Coronary artery (tissue), 2 donors: ENCODE results near the gene TEX261.
A peak's percentile ranks its signal among the peaks of the same experiment; 100 is the strongest.
"Not testable (repeated sequence)": the region's sequence is repeated elsewhere in the genome, so short reads cannot be mapped to it uniquely, and the experiment has no call there.

ENCODE experiments used
- DNase-seq: peaks from one replicate; pipeline ENCODE4 v3.0.0-alpha.2; 2017; ENCODE audit warnings: low spot score
- H3K27ac ChIP-seq, 2 donors: fragments of 200-600 bp; sonication (generic); one replicate each; pipeline ENCODE4 v1.5.1; 2016 to 2019
- H3K4me3 ChIP-seq: fragments of 200-600 bp; sonication (generic); 2 replicates; pipeline ENCODE4 v1.5.1; 2016; ENCODE audit warnings: mild to moderate bottlenecking, moderate library complexity
- TF ChIP-seq, protein P1 (sequence below): fragments of 200-600 bp; sonication (generic); IDR thresholded peaks from one replicate; pipeline ENCODE4 v1.5.1; 2019; ENCODE audit warnings: antibody characterized with exemption

TEX261 gene

GRCh38 chr2:71003396-71003795, 8.7 kb upstream of the TEX261 start:
- TF ChIP-seq, protein P1, sequence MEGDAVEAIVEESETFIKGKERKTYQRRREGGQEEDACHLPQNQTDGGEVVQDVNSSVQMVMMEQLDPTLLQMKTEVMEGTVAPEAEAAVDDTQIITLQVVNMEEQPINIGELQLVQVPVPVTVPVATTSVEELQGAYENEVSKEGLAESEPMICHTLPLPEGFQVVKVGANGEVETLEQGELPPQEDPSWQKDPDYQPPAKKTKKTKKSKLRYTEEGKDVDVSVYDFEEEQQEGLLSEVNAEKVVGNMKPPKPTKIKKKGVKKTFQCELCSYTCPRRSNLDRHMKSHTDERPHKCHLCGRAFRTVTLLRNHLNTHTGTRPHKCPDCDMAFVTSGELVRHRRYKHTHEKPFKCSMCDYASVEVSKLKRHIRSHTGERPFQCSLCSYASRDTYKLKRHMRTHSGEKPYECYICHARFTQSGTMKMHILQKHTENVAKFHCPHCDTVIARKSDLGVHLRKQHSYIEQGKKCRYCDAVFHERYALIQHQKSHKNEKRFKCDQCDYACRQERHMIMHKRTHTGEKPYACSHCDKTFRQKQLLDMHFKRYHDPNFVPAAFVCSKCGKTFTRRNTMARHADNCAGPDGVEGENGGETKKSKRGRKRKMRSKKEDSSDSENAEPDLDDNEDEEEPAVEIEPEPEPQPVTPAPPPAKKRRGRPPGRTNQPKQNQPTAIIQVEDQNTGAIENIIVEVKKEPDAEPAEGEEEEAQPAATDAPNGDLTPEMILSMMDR: no peak
- no peak for DNase-seq
- H3K4me3 ChIP-seq: no peak overlapping the region
- no peak overlapping the region for H3K27ac ChIP-seq

- H3K27ac ChIP-seq: no peak overlapping the region
- TF ChIP-seq, protein P1: no peak
- DNase-seq: no peak
- no peak overlapping the region for H3K4me3 ChIP-seq
These were observed 7.4 kb upstream of the TEX261 start for GRCh38 chr2:71001981-71002570.

DNA sequence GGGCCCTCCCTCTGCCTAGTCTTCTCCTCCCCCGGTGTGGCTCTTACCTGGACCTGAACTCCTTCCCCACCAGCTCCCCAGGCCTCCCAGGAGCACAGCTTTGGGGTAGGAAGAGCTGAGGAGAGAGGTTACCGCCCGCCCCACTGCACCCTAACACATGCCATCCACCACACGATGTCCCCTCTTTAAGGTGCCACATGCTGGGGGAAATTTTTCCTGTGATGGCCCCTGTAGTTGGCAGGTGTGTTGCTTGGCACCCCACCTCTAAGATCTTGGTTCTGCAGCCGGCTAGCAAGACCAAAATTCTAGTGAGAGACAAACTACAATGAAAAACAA, 6.9 kb upstream of the TEX261 start:
- no peak for DNase-seq
- TF ChIP-seq, protein P1: no peak
- no peak overlapping the region for H3K4me3 ChIP-seq
- H3K27ac ChIP-seq: no peak overlapping the region

DNA sequence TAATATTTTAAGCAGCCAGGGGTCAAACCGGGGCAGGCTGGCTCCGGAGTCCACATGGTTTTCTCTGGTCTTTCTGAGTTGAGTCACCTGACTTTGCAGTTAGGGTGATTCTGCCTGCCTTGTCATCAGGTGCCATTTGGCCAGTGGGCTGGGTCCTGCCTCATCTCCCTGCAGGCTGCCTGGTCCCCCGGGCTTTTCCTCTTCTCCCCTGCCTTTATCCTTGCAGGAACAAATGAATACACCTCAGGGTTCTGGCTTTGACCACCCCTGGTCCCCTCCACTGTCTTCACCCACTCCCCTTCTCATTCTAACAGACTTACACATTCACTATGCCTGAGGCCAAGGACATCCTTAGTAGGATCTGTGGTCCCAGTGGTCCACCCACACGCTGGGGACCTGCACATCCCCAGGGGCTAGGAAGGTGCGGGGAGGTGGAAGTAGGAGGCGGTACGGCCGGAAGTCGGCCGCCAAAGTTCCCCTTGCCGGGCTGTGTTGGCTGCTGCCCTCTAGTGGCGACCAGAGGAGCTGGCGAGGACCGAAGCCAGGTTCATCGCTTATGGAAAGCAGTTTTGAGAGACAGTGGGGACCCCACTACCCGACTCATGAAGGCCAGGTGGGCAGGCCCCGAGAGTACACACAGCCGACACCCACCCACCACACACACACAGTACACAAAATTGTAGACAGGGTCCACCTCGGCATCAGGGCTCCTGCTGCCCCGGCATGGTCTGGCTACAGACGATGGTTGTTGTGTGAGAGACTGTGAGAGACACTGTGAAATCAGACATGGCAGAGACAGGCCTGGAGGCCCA, 6.3 kb upstream of the TEX261 start:
- H3K4me3 ChIP-seq: peak overlapping the region; percentile 63
- no peak for DNase-seq
- TF ChIP-seq, protein P1: peak; percentile 88
- H3K27ac ChIP-seq: no peak overlapping the region

GRCh38 chr2:70999931-71000330, 5.3 kb upstream of the TEX261 start:
- H3K4me3 ChIP-seq, DNase-seq: not testable (repeated sequence)

GRCh38 chr2:70999362-70999761, 4.7 kb upstream of the TEX261 start:
- no peak overlapping the region for H3K4me3 ChIP-seq
- TF ChIP-seq, protein P1: no peak
- H3K27ac ChIP-seq: no peak overlapping the region
- DNase-seq: no peak

More at GRCh38 chr2:70999931-71000330, 5.3 kb upstream of the TEX261 start:
- not testable (repeated sequence) for H3K27ac ChIP-seq

GRCh38 chr2:70998885-70999284, 4.2 kb upstream of the TEX261 start:
- not testable (repeated sequence) for DNase-seq, H3K27ac ChIP-seq, H3K4me3 ChIP-seq

DNA sequence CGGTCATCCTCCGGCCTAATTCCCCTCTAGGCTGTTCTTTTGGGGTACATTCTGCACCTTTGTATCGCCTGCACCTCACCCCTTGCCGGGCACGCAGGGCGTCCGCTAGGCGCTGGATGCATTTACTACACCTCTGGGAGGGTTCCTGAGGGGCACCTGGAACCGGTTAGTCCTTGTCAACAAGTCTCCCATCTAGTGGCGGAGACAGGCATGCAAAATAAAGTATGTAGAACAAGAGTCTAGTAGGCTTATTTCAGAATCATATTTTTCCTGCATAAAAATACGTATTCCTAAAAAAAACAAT, 705 bp upstream of the TEX261 start:
- Histone ChIP-seq H3K4me3 (peak overlapping the region; percentile 90), H3K27ac (no peak overlapping the region)
- TF ChIP-seq, protein P1: no peak
- no peak for DNase-seq
